ENCODE measurements around the gene GALNT17. TPM values are rescaled to one million over a fixed set of nuclear protein-coding genes. Genes with fewer than 3 reads are reported as not detected.
A peak's percentile ranks its signal among the peaks of the same experiment; 100 is the strongest.
"Not testable (repeated sequence)": the region's sequence is repeated elsewhere in the genome, so short reads cannot be mapped to it uniquely, and the experiment has no call there.

Gene GALNT17
- total RNA-seq, 1 experiment from 2014 or later, result not detected

GRCh38 chr7:71733107-71733870 is 601.3 kb downstream of the GALNT17 start:
- Histone ChIP-seq H3K4me1 (ENCODE audit: insufficient read depth, low read length, poor library complexity, severe bottlenecking) (no peaks in the 10 kb centered on the region), H3K27ac (ENCODE audit: low read depth, low read length, poor library complexity, severe bottlenecking) (no peak overlapping the region), H3K27me3 (replicated peaks; ENCODE audit: insufficient read depth, low read depth, low read length, poor library complexity) (no peaks in the 10 kb centered on the region), H3K36me3 (ENCODE audit: insufficient read depth, low read length, poor library complexity, severe bottlenecking) (no peaks in the 10 kb centered on the region), H3K4me3 (ENCODE audit: low read depth, low read length, poor library complexity, severe bottlenecking) (no peak overlapping the region), H3K9me3 (ENCODE audit: low read depth, low read length, poor library complexity, severe bottlenecking) (no peaks in the 10 kb centered on the region)
- no peak for TF ChIP-seq EZH2 (IDR thresholded peaks at IDR 0.05; ENCODE audit: borderline replicate concordance, low read depth, low read length, poor library complexity, severe bottlenecking)
- peak; percentile 90 for TF ChIP-seq CTCF (conservative IDR thresholded peaks at IDR 0.05; ENCODE audit: low read depth, low read length)
- BruUV-seq (replicated peaks), result no TSS peak
- intact Hi-C loops (cut with micrococcal nuclease; ENCODE audit: unreplicated experiment), result loop anchor here (1.0 kb wide), 1 partner anchor 904 kb away; no protein-coding TSS in a partner anchor
- CTCF ChIA-PET, result interaction anchor here (0.5 to 1.0 kb wide), 3 partner anchors 246 to 903 kb away, joined by 3 to 6 read pairs (median 3); no protein-coding TSS in a partner anchor
- peak; percentile 76 for DNase-seq (ENCODE audit: low spot score)
- POLR2A ChIA-PET (ENCODE audit: low non-redundant PET), result no interaction called here

DNA sequence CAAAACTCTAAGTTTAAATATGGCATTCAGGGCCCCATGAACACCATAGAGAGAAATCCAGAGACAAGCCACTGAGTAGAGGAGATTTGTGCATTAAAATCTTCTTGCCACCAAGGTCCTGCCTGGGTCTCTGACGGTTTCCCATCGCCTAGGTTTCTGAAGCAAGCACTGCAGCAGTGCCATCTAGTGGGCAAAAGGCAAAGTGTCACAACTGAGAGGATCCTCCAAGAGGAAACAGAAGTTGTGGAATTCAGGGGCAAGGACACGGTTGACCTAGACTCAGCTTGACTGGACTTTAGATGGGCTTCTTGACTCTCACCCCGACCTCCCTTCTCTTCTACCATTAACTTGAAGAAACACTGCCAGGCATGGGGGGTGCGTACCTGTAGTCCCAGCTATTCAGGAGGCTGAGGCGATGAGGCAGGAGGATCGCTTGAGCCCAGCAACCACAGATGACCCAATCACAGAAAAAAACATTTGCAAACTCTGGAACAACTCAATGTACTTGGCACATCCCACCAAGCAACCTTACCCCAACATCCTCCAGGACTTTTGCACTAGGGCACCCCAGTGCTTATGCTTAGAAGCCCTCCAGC is 604.1 kb downstream of the GALNT17 start:
- no peak overlapping the region for H3K4me3 ChIP-seq (ENCODE audit: low read depth, low read length, poor library complexity, severe bottlenecking)
- no peaks in the 10 kb centered on the region for H3K4me1 ChIP-seq (ENCODE audit: insufficient read depth, low read length, poor library complexity, severe bottlenecking)
- no peaks in the 10 kb centered on the region for H3K27me3 ChIP-seq (replicated peaks; ENCODE audit: insufficient read depth, low read depth, low read length, poor library complexity)
- no peaks in the 10 kb centered on the region for H3K36me3 ChIP-seq (ENCODE audit: insufficient read depth, low read length, poor library complexity, severe bottlenecking)
- ChIA-PET CTCF (no interaction called here), POLR2A (ENCODE audit: low non-redundant PET) (no interaction called here)
- no peak for TF ChIP-seq EZH2 (IDR thresholded peaks at IDR 0.05; ENCODE audit: borderline replicate concordance, low read depth, low read length, poor library complexity, severe bottlenecking)
- TF ChIP-seq CTCF (conservative IDR thresholded peaks at IDR 0.05; ENCODE audit: low read depth, low read length), result peak; percentile 80
- no peaks in the 10 kb centered on the region for H3K9me3 ChIP-seq (ENCODE audit: low read depth, low read length, poor library complexity, severe bottlenecking)
- no peak overlapping the region for H3K27ac ChIP-seq (ENCODE audit: low read depth, low read length, poor library complexity, severe bottlenecking)
- BruUV-seq (replicated peaks), result no TSS peak
- intact Hi-C loops (cut with micrococcal nuclease; ENCODE audit: unreplicated experiment), result loop anchor here (1.0 kb wide), 1 partner anchor 879 kb away; no protein-coding TSS in a partner anchor
- peak; percentile 66 for DNase-seq (ENCODE audit: low spot score)

DNA sequence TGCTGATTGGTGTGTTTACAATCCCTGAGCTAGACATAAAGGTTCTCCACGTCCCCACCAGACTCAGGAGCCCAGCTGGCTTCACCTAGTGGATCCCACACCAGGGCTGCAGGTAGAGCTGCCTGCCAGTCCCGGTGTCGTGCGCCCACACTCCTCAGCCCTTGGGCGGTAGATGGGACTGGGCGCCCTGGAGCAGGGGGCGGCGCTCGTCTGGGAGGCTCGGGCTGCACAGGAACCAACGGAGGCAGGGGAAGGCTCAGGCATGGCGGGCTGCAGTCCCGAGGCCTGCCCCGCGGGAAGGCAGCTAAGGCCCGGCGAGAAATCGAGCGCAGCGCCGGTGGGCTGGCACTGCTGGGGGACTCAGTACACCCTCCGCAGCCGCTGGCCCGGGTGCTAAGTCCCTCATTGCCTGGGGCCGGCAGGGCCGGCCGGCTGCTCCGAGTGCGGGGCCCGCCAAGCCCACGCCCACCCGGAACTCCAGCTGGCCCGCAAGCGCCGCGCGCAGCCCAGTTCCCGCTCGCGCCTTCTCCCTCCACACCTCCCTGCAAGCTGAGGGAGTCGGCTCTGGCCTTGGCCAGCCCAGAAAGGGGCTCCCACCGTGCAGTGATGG is 606.1 kb downstream of the GALNT17 start:
- H3K27ac ChIP-seq (ENCODE audit: low read depth, low read length, poor library complexity, severe bottlenecking); H3K4me1 ChIP-seq (ENCODE audit: insufficient read depth, low read length, poor library complexity, severe bottlenecking); CTCF ChIA-PET; H3K9me3 ChIP-seq (ENCODE audit: low read depth, low read length, poor library complexity, severe bottlenecking); H3K36me3 ChIP-seq (ENCODE audit: insufficient read depth, low read length, poor library complexity, severe bottlenecking); H3K4me3 ChIP-seq (ENCODE audit: low read depth, low read length, poor library complexity, severe bottlenecking); intact Hi-C loops (cut with micrococcal nuclease; ENCODE audit: unreplicated experiment); DNase-seq (ENCODE audit: low spot score); H3K27me3 ChIP-seq (replicated peaks; ENCODE audit: insufficient read depth, low read depth, low read length, poor library complexity); BruUV-seq (replicated peaks); POLR2A ChIA-PET (ENCODE audit: low non-redundant PET): not testable (repeated sequence)

Measured in A673 (cell line).